Osteoblast (primary cell): Measurements from ENCODE around the gene SERGEF. TPM values are rescaled to one million over a fixed set of nuclear protein-coding genes. Genes with fewer than 3 reads are reported as not detected.
A peak's percentile ranks its signal among the peaks of the same experiment; 100 is the strongest.

Experiments
- DNase-seq: peaks from one replicate; pipeline ENCODE4 v3.0.0; 2011; ENCODE audit warnings: low spot score, mixed read lengths; ENCODE audit not compliant: insufficient read length; ENCODE audit errors: missing footprints
- H2AFZ ChIP-seq: 2 replicates; pipeline ENCODE4 v1.6.0; 2011; ENCODE audit warnings: mild to moderate bottlenecking, low read length
- H3K27ac ChIP-seq: 2 replicates; pipeline ENCODE4 v1.5.1; 2011; ENCODE audit warnings: mild to moderate bottlenecking, low read depth, low read length, moderate library complexity
- H3K27me3 ChIP-seq: 2 replicates; pipeline ENCODE4 v1.6.0; 2012; ENCODE audit warnings: mild to moderate bottlenecking, control low read depth, inconsistent platforms, low read length, moderate library complexity; ENCODE audit not compliant: insufficient read depth
- H3K36me3 ChIP-seq: 2 replicates; pipeline ENCODE4 v1.5.1; 2011; ENCODE audit warnings: mild to moderate bottlenecking, low read length, control low read depth, moderate library complexity; ENCODE audit not compliant: insufficient read depth
- H3K4me1 ChIP-seq: 2 replicates; pipeline ENCODE4 v1.5.1; 2011; ENCODE audit warnings: mild to moderate bottlenecking, low read length, control low read depth, moderate library complexity; ENCODE audit not compliant: insufficient read depth
- H3K4me2 ChIP-seq: 2 replicates; pipeline ENCODE4 v1.6.0; 2011; ENCODE audit warnings: mild to moderate bottlenecking, low read length; ENCODE audit not compliant: insufficient read depth
- H3K4me3 ChIP-seq: fragments of 200-600 bp; sonication (generic); 3 replicates; pipeline ENCODE4 v1.5.1; 2012; ENCODE audit warnings: mild to moderate bottlenecking, low read length, inconsistent platforms; ENCODE audit not compliant: insufficient read depth
- H3K79me2 ChIP-seq: 2 replicates; pipeline ENCODE4 v1.6.0; 2012; ENCODE audit warnings: mild to moderate bottlenecking, low read length, control low read depth, inconsistent platforms; ENCODE audit not compliant: insufficient read depth
- H3K9me3 ChIP-seq: 2 replicates; pipeline ENCODE4 v1.5.1; 2011; ENCODE audit warnings: low read depth, low read length, control low read depth
- H4K20me1 ChIP-seq: 2 replicates; pipeline ENCODE4 v1.6.0; 2012; ENCODE audit warnings: mild to moderate bottlenecking, low read length, control low read depth; ENCODE audit not compliant: insufficient read depth
- CTCF ChIP-seq: IDR thresholded peaks from 2 replicates; pipeline ENCODE4 v1.5.1; 2011; ENCODE audit warnings: mild to moderate bottlenecking, low read depth, low read length, moderate library complexity; ENCODE audit errors: extremely low read depth
- total RNA-seq: library from RNA; depleted of rRNA; stranded (reverse); fragments of >200 nt; gene quantifications from 2 replicates; pipeline ENCODE4 v1.2.3, GENCODE V29; 2012

The SERGEF gene
- total RNA-seq, 1 donor, result 29.7 TPM

GRCh38 chr11:17831883-17832282 lies 181.0 kb downstream of the SERGEF start:
- H4K20me1 ChIP-seq, result peaks cover 2% of the 10 kb centered on the region
- no peak overlapping the region for H2AFZ ChIP-seq
- no peaks in the 10 kb centered on the region for H3K9me3 ChIP-seq
- no peaks in the 10 kb centered on the region for H3K36me3 ChIP-seq
- no peaks in the 10 kb centered on the region for H3K27me3 ChIP-seq
- TF ChIP-seq CTCF, result no peak
- H3K4me3 ChIP-seq, result no peak overlapping the region
- DNase-seq, result no peak
- no peak overlapping the region for H3K27ac ChIP-seq
- no peaks in the 10 kb centered on the region for H3K79me2 ChIP-seq
- no peaks in the 10 kb centered on the region for H3K4me1 ChIP-seq
- no peak overlapping the region for H3K4me2 ChIP-seq

- H3K36me3 ChIP-seq, result no peaks in the 10 kb centered on the region
- H3K27ac ChIP-seq, result no peak overlapping the region
- no peaks in the 10 kb centered on the region for H3K27me3 ChIP-seq
- H3K4me2 ChIP-seq, result no peak overlapping the region
- no peaks in the 10 kb centered on the region for H3K4me1 ChIP-seq
- no peak for TF ChIP-seq CTCF
- DNase-seq, result no peak
- no peaks in the 10 kb centered on the region for H3K9me3 ChIP-seq
- no peak overlapping the region for H3K4me3 ChIP-seq
- no peaks in the 10 kb centered on the region for H3K79me2 ChIP-seq
- no peak overlapping the region for H2AFZ ChIP-seq
- peaks cover 2% of the 10 kb centered on the region for H4K20me1 ChIP-seq
These were observed 181.6 kb downstream of the SERGEF start for GRCh38 chr11:17831228-17831627.

GRCh38 chr11:17828311-17828751 lies 184.5 kb downstream of the SERGEF start:
- peaks cover 2% of the 10 kb centered on the region for H4K20me1 ChIP-seq
- no peaks in the 10 kb centered on the region for H3K79me2 ChIP-seq
- no peak for DNase-seq
- H3K9me3 ChIP-seq, result no peaks in the 10 kb centered on the region
- H3K4me3 ChIP-seq, result no peak overlapping the region
- TF ChIP-seq CTCF, result no peak
- H2AFZ ChIP-seq, result no peak overlapping the region
- H3K27me3 ChIP-seq, result no peaks in the 10 kb centered on the region
- no peak overlapping the region for H3K27ac ChIP-seq
- H3K36me3 ChIP-seq, result no peaks in the 10 kb centered on the region
- H3K4me2 ChIP-seq, result no peak overlapping the region
- H3K4me1 ChIP-seq, result no peaks in the 10 kb centered on the region

GRCh38 chr11:17827006-17827405 lies 185.8 kb downstream of the SERGEF start:
- H3K79me2 ChIP-seq, result no peaks in the 10 kb centered on the region
- peaks cover 2% of the 10 kb centered on the region for H4K20me1 ChIP-seq
- H3K27me3 ChIP-seq, result no peaks in the 10 kb centered on the region
- H3K4me2 ChIP-seq, result no peak overlapping the region
- H3K36me3 ChIP-seq, result no peaks in the 10 kb centered on the region
- no peak for DNase-seq
- H3K9me3 ChIP-seq, result no peaks in the 10 kb centered on the region
- H3K4me3 ChIP-seq, result no peak overlapping the region
- peaks cover 5% of the 10 kb centered on the region for H3K4me1 ChIP-seq
- H3K27ac ChIP-seq, result no peak overlapping the region
- no peak overlapping the region for H2AFZ ChIP-seq
- peak; percentile 20 for TF ChIP-seq CTCF
